GM18873 (cell line): ENCODE results near the gene CA5A.
"Not testable (repeated sequence)": the region's sequence is repeated elsewhere in the genome, so short reads cannot be mapped to it uniquely, and the experiment has no call there.

Experiments used
- ATAC-seq: cut with Tn5 transposase; IDR thresholded peaks from one replicate; pipeline ENCODE4 v1.9.1; 2021; ENCODE audit warnings: mild to moderate bottlenecking, moderate library complexity, moderate number of reproducible peaks; ENCODE audit not compliant: unreplicated experiment, low FRiP score

CA5A gene

GRCh38 chr16:87949071-87949744 is 12.9 kb upstream of the CA5A start:
- ATAC-seq: no peak

- ATAC-seq: no peak
Measured at GRCh38 chr16:87948735-87949070, 12.4 kb upstream of the CA5A start.

- no peak for ATAC-seq
Measured at GRCh38 chr16:87948119-87948545, 11.8 kb upstream of the CA5A start.

- no peak for ATAC-seq
Measured at GRCh38 chr16:87947356-87948118, 11.2 kb upstream of the CA5A start.

- no peak for ATAC-seq
Measured at GRCh38 chr16:87946596-87947347, 10.4 kb upstream of the CA5A start.

GRCh38 chr16:87945351-87946042 is 9.2 kb upstream of the CA5A start:
- ATAC-seq: no peak

- no peak for ATAC-seq
Measured at GRCh38 chr16:87942680-87943079, 6.4 kb upstream of the CA5A start.

- no peak for ATAC-seq
Measured at GRCh38 chr16:87939562-87940423, 3.5 kb upstream of the CA5A start.

GRCh38 chr16:87938412-87938949 is 2.2 kb upstream of the CA5A start:
- ATAC-seq: no peak

GRCh38 chr16:87937231-87937542 is 858 bp upstream of the CA5A start:
- not testable (repeated sequence) for ATAC-seq

GRCh38 chr16:87936016-87936374 is 334 bp downstream of the CA5A start:
- ATAC-seq: not testable (repeated sequence)

GRCh38 chr16:87934752-87935425 is 1.4 kb downstream of the CA5A start:
- not testable (repeated sequence) for ATAC-seq

- no peak for ATAC-seq
Measured at GRCh38 chr16:87933140-87933495, 3.2 kb downstream of the CA5A start.

GRCh38 chr16:87932475-87933139 is 3.7 kb downstream of the CA5A start:
- not testable (repeated sequence) for ATAC-seq

GRCh38 chr16:87931504-87931903 is 4.8 kb downstream of the CA5A start:
- ATAC-seq: no peak

GRCh38 chr16:87930456-87930855 is 5.9 kb downstream of the CA5A start:
- ATAC-seq: no peak

GRCh38 chr16:87929986-87930385 is 6.3 kb downstream of the CA5A start:
- ATAC-seq: no peak

- no peak for ATAC-seq
Measured at GRCh38 chr16:87927195-87927562, 9.2 kb downstream of the CA5A start.
